Upper lobe of left lung (tissue), 4 donors: ENCODE results near the gene ADAR.

Source experiments
- POLR2A ChIP-seq, 4 donors: fragments of 450-650 bp; IDR thresholded peaks; one replicate each; pipeline ENCODE4 v1.5.1; 2016 to 2017; ENCODE audit warnings: antibody characterized with exemption in 4 of 4, mild to moderate bottlenecking in 2 of 4
- TF ChIP-seq, protein P1 (sequence below), 6 experiments: fragments of 450-650 bp in 4 of 6; fragments of 200-600 bp in 2 of 6; sonication (generic) in 2 of 6; IDR thresholded peaks; one replicate each; pipeline ENCODE4 v1.5.1; 2016 to 2019; ENCODE audit warnings: antibody characterized with exemption in 6 of 6

DNA sequence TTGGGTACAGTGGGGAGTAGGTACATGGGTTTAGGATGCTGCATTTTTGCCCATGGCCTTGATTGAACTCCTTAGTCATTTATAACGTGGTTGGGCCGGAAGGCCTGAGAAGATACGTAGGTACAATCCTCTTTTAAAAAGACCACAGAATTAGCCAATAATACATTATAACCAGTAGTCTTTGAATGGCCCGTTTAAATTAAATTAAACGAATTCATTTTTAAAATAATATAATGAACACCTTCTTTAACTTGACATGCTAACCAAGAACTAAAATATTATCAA, 20.1 kb upstream of the ADAR start:
- TF ChIP-seq, protein P1, sequence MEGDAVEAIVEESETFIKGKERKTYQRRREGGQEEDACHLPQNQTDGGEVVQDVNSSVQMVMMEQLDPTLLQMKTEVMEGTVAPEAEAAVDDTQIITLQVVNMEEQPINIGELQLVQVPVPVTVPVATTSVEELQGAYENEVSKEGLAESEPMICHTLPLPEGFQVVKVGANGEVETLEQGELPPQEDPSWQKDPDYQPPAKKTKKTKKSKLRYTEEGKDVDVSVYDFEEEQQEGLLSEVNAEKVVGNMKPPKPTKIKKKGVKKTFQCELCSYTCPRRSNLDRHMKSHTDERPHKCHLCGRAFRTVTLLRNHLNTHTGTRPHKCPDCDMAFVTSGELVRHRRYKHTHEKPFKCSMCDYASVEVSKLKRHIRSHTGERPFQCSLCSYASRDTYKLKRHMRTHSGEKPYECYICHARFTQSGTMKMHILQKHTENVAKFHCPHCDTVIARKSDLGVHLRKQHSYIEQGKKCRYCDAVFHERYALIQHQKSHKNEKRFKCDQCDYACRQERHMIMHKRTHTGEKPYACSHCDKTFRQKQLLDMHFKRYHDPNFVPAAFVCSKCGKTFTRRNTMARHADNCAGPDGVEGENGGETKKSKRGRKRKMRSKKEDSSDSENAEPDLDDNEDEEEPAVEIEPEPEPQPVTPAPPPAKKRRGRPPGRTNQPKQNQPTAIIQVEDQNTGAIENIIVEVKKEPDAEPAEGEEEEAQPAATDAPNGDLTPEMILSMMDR (IDR thresholded peaks at IDR 0.05), result no peak
- TF ChIP-seq POLR2A (IDR thresholded peaks at IDR 0.05), result peak in 1 of 4 donors; percentile 4
